Activated CD4-positive, alpha-beta memory T cell treated with anti-CD3 and anti-CD28 coated beads for 36 hours (primary cell): ENCODE data around the gene CCDC80. TPM values are rescaled to one million over a fixed set of nuclear protein-coding genes. Genes with fewer than 3 reads are reported as not detected.

Source experiments
- CTCF ChIA-PET: fragments of 350-600 bp; sonication (Branson Sonifier 250); formaldehyde crosslinking; loops from one replicate; lab custom pipeline; 2021; ENCODE audit warnings: antibody characterized with exemption, inconsistent platforms; lab: Charles Lee
- POLR2A ChIA-PET: fragments of 350-600 bp; sonication (Branson Sonifier 250); formaldehyde crosslinking; loops from one replicate; lab custom pipeline; 2021; ENCODE audit warnings: antibody characterized with exemption; lab: Charles Lee
- DNase-seq: peaks from one replicate; pipeline ENCODE4 v3.0.0-alpha.2; 2020
- H3K27ac Mint-ChIP-seq: one replicate; pipeline ENCODE4 v1.8.0; 2021; ENCODE audit warnings: mixed read lengths
- H3K27me3 Mint-ChIP-seq: one replicate; pipeline ENCODE4 v1.8.0; 2021; ENCODE audit warnings: mixed read lengths
- H3K36me3 Mint-ChIP-seq: one replicate; pipeline ENCODE4 v1.8.0; 2021; ENCODE audit warnings: mixed read lengths
- H3K4me1 Mint-ChIP-seq: one replicate; pipeline ENCODE4 v1.8.0; 2021; ENCODE audit warnings: low read depth, mixed read lengths
- H3K4me3 Mint-ChIP-seq: one replicate; pipeline ENCODE4 v1.8.0; 2021; ENCODE audit warnings: mild to moderate bottlenecking, mixed read lengths
- H3K9me3 Mint-ChIP-seq: one replicate; pipeline ENCODE4 v1.8.0; 2021; ENCODE audit warnings: mixed read lengths
- intact Hi-C: fragments of 100-400 bp; cut with micrococcal nuclease; formaldehyde crosslinking; loops from one replicate; pipeline ENCODE4 v1.15.1; 2023
- total RNA-seq, 2 experiments: library from RNA; stranded (reverse); gene quantifications; one replicate each; pipeline ENCODE4 v1.2.3, GENCODE V29; 2021

The CCDC80 gene
- total RNA-seq, 2 experiments from 2014 or later = not detected

- POLR2A ChIA-PET = interaction anchor here (1.2 kb wide), 1 partner anchor 93 kb away, joined by 3 read pairs; the partner anchor contains the start of genes ATG3 and SLC35A5
- H3K27me3 Mint-ChIP-seq = no peaks in the 10 kb centered on the region
- no peaks in the 10 kb centered on the region for H3K36me3 Mint-ChIP-seq
- CTCF ChIA-PET = interaction anchor here (0.7 to 4.5 kb wide), 6 partner anchors 12 to 324 kb away, joined by 4 to 30 read pairs (median 6); no protein-coding TSS in a partner anchor
- no peak overlapping the region for H3K27ac Mint-ChIP-seq
- DNase-seq = no peak
- no peak overlapping the region for H3K4me3 Mint-ChIP-seq
- intact Hi-C loops = no loop called here
- H3K9me3 Mint-ChIP-seq = no peaks in the 10 kb centered on the region
- no peaks in the 10 kb centered on the region for H3K4me1 Mint-ChIP-seq
Observed at GRCh38 chr3:112654979-112655378, 14.0 kb upstream of the CCDC80 start.

- peaks cover 3% of the 10 kb centered on the region for H3K4me1 Mint-ChIP-seq
- POLR2A ChIA-PET = interaction anchor here (1.2 kb wide), 1 partner anchor 92 kb away, joined by 3 read pairs; the partner anchor contains the start of genes ATG3 and SLC35A5
- H3K9me3 Mint-ChIP-seq = no peaks in the 10 kb centered on the region
- no peak for DNase-seq
- H3K36me3 Mint-ChIP-seq = no peaks in the 10 kb centered on the region
- H3K4me3 Mint-ChIP-seq = no peak overlapping the region
- CTCF ChIA-PET = interaction anchor here (0.7 to 4.5 kb wide), 6 partner anchors 9 to 325 kb away, joined by 3 to 30 read pairs (median 4); no protein-coding TSS in a partner anchor
- H3K27me3 Mint-ChIP-seq = no peaks in the 10 kb centered on the region
- H3K27ac Mint-ChIP-seq = no peak overlapping the region
- intact Hi-C loops = no loop called here
Observed at GRCh38 chr3:112654492-112654891, 13.5 kb upstream of the CCDC80 start.

- no peaks in the 10 kb centered on the region for H3K27me3 Mint-ChIP-seq
- intact Hi-C loops = no loop called here
- ChIA-PET POLR2A (interaction anchor here (1.2 kb wide), 1 partner anchor 92 kb away, joined by 3 read pairs; the partner anchor contains the start of genes ATG3 and SLC35A5), CTCF (interaction anchor here (0.7 to 4.5 kb wide), 4 partner anchors 9 to 326 kb away, joined by 3 to 30 read pairs (median 4); no protein-coding TSS in a partner anchor)
- H3K27ac Mint-ChIP-seq = no peak overlapping the region
- no peak overlapping the region for H3K4me3 Mint-ChIP-seq
- H3K4me1 Mint-ChIP-seq = peaks cover 7% of the 10 kb centered on the region
- DNase-seq = no peak
- H3K36me3 Mint-ChIP-seq = no peaks in the 10 kb centered on the region
- H3K9me3 Mint-ChIP-seq = no peaks in the 10 kb centered on the region
Observed at GRCh38 chr3:112653881-112654300, 12.9 kb upstream of the CCDC80 start.

GRCh38 chr3:112653209-112653871, 12.4 kb upstream of the CCDC80 start:
- DNase-seq = no peak
- Mint-ChIP-seq H3K27ac (no peak overlapping the region), H3K4me3 (no peak overlapping the region), H3K27me3 (no peaks in the 10 kb centered on the region), H3K4me1 (peaks cover 11% of the 10 kb centered on the region), H3K9me3 (no peaks in the 10 kb centered on the region), H3K36me3 (no peaks in the 10 kb centered on the region)
- intact Hi-C loops = no loop called here
- CTCF ChIA-PET = interaction anchor here (0.8 to 4.5 kb wide), 2 partner anchors 10 to 326 kb away, joined by 4 to 30 read pairs; no protein-coding TSS in a partner anchor
- POLR2A ChIA-PET = no interaction called here

DNA sequence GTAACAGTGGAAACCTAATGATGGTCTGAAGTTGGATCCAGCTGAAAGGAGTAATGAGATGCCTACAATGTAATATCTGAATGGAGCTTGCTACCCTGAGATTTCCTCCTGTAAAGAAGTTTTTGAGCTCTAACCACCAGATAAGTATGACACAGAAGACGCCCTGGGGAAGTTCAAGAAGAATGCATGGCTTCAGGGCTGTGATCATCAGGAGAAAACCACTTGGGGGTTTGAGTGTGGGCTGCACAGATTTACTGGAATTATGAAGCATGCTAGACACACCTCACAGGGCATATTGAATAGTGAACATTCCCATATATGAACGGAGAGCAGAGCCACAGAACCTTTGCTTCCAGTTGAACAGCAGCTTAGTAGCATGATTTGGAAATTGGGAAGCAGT, 10.6 kb upstream of the CCDC80 start:
- CTCF ChIA-PET = interaction anchor here (1.9 to 4.5 kb wide), 2 partner anchors 8 to 83 kb away, joined by 6 to 30 read pairs; no protein-coding TSS in a partner anchor
- Mint-ChIP-seq H3K36me3 (no peaks in the 10 kb centered on the region), H3K4me1 (peaks cover 13% of the 10 kb centered on the region), H3K27me3 (no peaks in the 10 kb centered on the region), H3K9me3 (no peaks in the 10 kb centered on the region), H3K4me3 (no peak overlapping the region), H3K27ac (no peak overlapping the region)
- intact Hi-C loops = no loop called here
- no peak for DNase-seq
- POLR2A ChIA-PET = no interaction called here

GRCh38 chr3:112651071-112651470, 10.1 kb upstream of the CCDC80 start:
- ChIA-PET POLR2A (no interaction called here), CTCF (interaction anchor here (1.9 to 4.5 kb wide), 2 partner anchors 8 to 83 kb away, joined by 6 to 30 read pairs; no protein-coding TSS in a partner anchor)
- Mint-ChIP-seq H3K4me1 (peaks cover 13% of the 10 kb centered on the region), H3K27ac (no peak overlapping the region), H3K9me3 (no peaks in the 10 kb centered on the region), H3K27me3 (no peaks in the 10 kb centered on the region), H3K36me3 (no peaks in the 10 kb centered on the region), H3K4me3 (no peak overlapping the region)
- intact Hi-C loops = no loop called here
- no peak for DNase-seq

- H3K36me3 Mint-ChIP-seq = no peaks in the 10 kb centered on the region
- intact Hi-C loops = no loop called here
- POLR2A ChIA-PET = no interaction called here
- no peaks in the 10 kb centered on the region for H3K27me3 Mint-ChIP-seq
- CTCF ChIA-PET = no interaction called here
- no peak overlapping the region for H3K4me3 Mint-ChIP-seq
- H3K27ac Mint-ChIP-seq = no peak overlapping the region
- no peak for DNase-seq
- no peaks in the 10 kb centered on the region for H3K9me3 Mint-ChIP-seq
- peaks cover 13% of the 10 kb centered on the region for H3K4me1 Mint-ChIP-seq
Observed at GRCh38 chr3:112650482-112650881, 9.5 kb upstream of the CCDC80 start.

- H3K4me3 Mint-ChIP-seq = no peak overlapping the region
- H3K27ac Mint-ChIP-seq = no peak overlapping the region
- ChIA-PET CTCF (interaction anchor here (1.0 kb wide), 1 partner anchor 639 kb away, joined by 3 read pairs; no protein-coding TSS in a partner anchor), POLR2A (no interaction called here)
- no peaks in the 10 kb centered on the region for H3K36me3 Mint-ChIP-seq
- DNase-seq = no peak
- H3K27me3 Mint-ChIP-seq = no peaks in the 10 kb centered on the region
- intact Hi-C loops = no loop called here
- peaks cover 13% of the 10 kb centered on the region for H3K4me1 Mint-ChIP-seq
- H3K9me3 Mint-ChIP-seq = no peaks in the 10 kb centered on the region
Observed at GRCh38 chr3:112649478-112649735, 8.5 kb upstream of the CCDC80 start.

- ChIA-PET POLR2A (interaction anchor here (1.2 kb wide), 1 partner anchor 130 kb away, joined by 3 read pairs; no protein-coding TSS in a partner anchor), CTCF (interaction anchor here (1.3 to 2.2 kb wide), 4 partner anchors 35 to 332 kb away, joined by 3 to 9 read pairs (median 7); no protein-coding TSS in a partner anchor)
- Mint-ChIP-seq H3K9me3 (no peaks in the 10 kb centered on the region), H3K27ac (no peak overlapping the region), H3K4me1 (peaks cover 29% of the 10 kb centered on the region), H3K4me3 (no peak overlapping the region), H3K27me3 (peaks cover 3% of the 10 kb centered on the region), H3K36me3 (no peaks in the 10 kb centered on the region)
- no peak for DNase-seq
- intact Hi-C loops = no loop called here
Observed at GRCh38 chr3:112647122-112647521, 6.2 kb upstream of the CCDC80 start.

DNA sequence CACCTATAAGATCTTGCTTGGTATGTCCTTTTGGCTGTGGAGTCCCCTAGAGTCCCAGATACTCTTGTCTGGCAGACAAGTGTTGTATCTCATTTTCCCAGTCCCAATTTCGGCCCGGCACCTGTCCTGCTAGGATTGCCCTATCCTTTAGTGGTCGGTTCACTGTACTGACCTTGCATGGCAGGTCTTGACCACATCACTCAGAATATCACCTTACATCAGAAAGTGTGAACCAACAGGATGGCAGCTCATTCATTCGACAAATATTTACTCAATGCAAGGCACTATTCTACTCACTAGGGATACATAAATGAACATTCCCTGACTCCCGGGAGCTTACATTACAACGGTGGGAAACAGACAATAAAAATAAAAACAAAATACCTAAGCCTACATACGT, 5.7 kb upstream of the CCDC80 start:
- H3K4me1 Mint-ChIP-seq = peaks cover 29% of the 10 kb centered on the region
- no peak overlapping the region for H3K4me3 Mint-ChIP-seq
- ChIA-PET CTCF (interaction anchor here (1.5 to 2.2 kb wide), 3 partner anchors 88 to 333 kb away, joined by 5 to 9 read pairs (median 9); no protein-coding TSS in a partner anchor), POLR2A (no interaction called here)
- peaks cover 3% of the 10 kb centered on the region for H3K27me3 Mint-ChIP-seq
- no peaks in the 10 kb centered on the region for H3K9me3 Mint-ChIP-seq
- no peak overlapping the region for H3K27ac Mint-ChIP-seq
- no peak for DNase-seq
- no peaks in the 10 kb centered on the region for H3K36me3 Mint-ChIP-seq
- intact Hi-C loops = no loop called here

DNA sequence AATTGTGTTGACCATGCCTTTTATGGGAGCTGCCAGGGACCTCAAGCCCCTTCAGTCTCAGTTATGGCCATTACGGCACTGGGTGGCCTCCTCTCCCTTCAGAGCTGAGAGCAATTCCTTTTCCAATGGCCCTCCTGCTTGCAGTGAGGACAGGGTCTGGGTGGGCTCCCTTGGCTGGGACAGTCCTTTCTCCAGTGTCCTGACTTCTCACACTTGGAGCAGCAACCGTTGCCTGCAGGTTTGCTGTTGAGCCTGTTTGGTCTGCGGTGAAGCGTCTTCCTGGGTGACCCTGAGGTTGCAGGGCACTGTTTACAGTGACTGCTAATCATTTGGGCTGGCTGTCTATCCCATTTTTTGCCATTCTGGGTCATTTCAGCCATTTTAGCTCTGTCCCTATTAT, 3.5 kb upstream of the CCDC80 start:
- Mint-ChIP-seq H3K4me1 (peaks cover 26% of the 10 kb centered on the region), H3K9me3 (no peaks in the 10 kb centered on the region), H3K4me3 (no peak overlapping the region), H3K27me3 (peaks cover 3% of the 10 kb centered on the region), H3K36me3 (no peaks in the 10 kb centered on the region), H3K27ac (no peak overlapping the region)
- intact Hi-C loops = loop anchor here (5.0 kb wide), 1 partner anchor 62 kb away; no protein-coding TSS in a partner anchor
- DNase-seq = no peak
- ChIA-PET CTCF (interaction anchor here (1.0 to 5.2 kb wide), 11 partner anchors 9 to 644 kb away, joined by 3 to 79 read pairs (median 14); partner anchors contain the start of gene GTPBP8), POLR2A (no interaction called here)

- Mint-ChIP-seq H3K9me3 (no peaks in the 10 kb centered on the region), H3K4me3 (peak overlapping the region; percentile 63), H3K27ac (no peak overlapping the region), H3K27me3 (peaks cover 3% of the 10 kb centered on the region), H3K36me3 (no peaks in the 10 kb centered on the region), H3K4me1 (peaks cover 20% of the 10 kb centered on the region)
- ChIA-PET POLR2A (no interaction called here), CTCF (interaction anchor here (0.9 to 5.2 kb wide), 22 partner anchors 9 to 644 kb away, joined by 3 to 79 read pairs (median 12); partner anchors contain the start of genes CD200R1 and GTPBP8)
- intact Hi-C loops = loop anchor here (1.0 to 5.0 kb wide), 6 partner anchors 33 to 645 kb away; no protein-coding TSS in a partner anchor
- no peak for DNase-seq
Observed at GRCh38 chr3:112643621-112644240, 2.8 kb upstream of the CCDC80 start.
